ENCODE results near the gene LAMTOR3. TPM values are rescaled to one million over a fixed set of nuclear protein-coding genes. Genes with fewer than 3 reads are reported as not detected.

LAMTOR3 gene
- total RNA-seq, 1 experiment from 2014 or later = 33.6 TPM

- intact Hi-C loops (cut with micrococcal nuclease; ENCODE audit: unreplicated experiment) = no loop called here
- H3K27me3 ChIP-seq (replicated peaks; ENCODE audit: control insufficient read depth, insufficient read depth, low read length) = no peaks in the 10 kb centered on the region
- H3K4me3 ChIP-seq (ENCODE audit: low read depth, low read length) = no peak overlapping the region
- no peak for DNase-seq
- no peaks in the 10 kb centered on the region for H3K9me3 ChIP-seq
- Mint-ChIP-seq H3K4me1 (ENCODE audit: low read depth, unreplicated experiment) (no peaks in the 10 kb centered on the region), H3K4me3 (ENCODE audit: unreplicated experiment) (no peak overlapping the region), H3K27ac (ENCODE audit: unreplicated experiment) (no peak overlapping the region), H3K27me3 (ENCODE audit: insufficient read depth, unreplicated experiment) (no peaks in the 10 kb centered on the region), H3K36me3 (ENCODE audit: insufficient read depth, unreplicated experiment) (no peaks in the 10 kb centered on the region), H3K9me3 (ENCODE audit: unreplicated experiment) (no peaks in the 10 kb centered on the region)
- ChIA-PET POLR2A (no interaction called here), CTCF (no interaction called here)
- H3K36me3 ChIP-seq (ENCODE audit: control insufficient read depth, insufficient read depth, low read length) = no peaks in the 10 kb centered on the region
- TF ChIP-seq CTCF (IDR thresholded peaks at IDR 0.05; ENCODE audit: insufficient read depth in 1 of 2, low read depth in 1 of 2, low read length in 1 of 2, severe bottlenecking in 1 of 2, unreplicated experiment in 1 of 2) = no peak
- H3K4me1 ChIP-seq = no peaks in the 10 kb centered on the region
- no TSS peak for BruUV-seq (replicated peaks)
Measured at GRCh38 chr4:99845179-99845578, 49.0 kb downstream of the LAMTOR3 start.

DNA sequence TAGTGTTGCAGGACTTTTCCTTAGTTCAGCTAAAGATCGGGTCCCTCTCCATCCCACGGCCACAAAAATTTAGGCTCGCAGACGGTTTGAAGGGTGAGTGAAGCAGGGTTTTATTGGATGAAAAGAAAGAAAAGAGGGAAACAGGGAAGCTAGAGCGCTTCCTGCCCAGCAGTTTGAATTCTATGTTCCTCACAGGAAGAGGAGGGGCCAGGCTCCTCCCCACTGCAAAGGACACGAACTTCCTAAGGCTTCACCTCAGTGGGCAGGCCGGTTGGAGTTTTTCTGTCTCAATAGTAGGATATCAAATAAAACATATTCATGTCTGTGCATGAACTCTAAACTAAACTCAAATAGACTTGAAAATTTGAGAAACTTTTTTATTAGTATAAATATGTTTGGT is 50.2 kb downstream of the LAMTOR3 start:
- no peak for DNase-seq
- TF ChIP-seq CTCF (IDR thresholded peaks at IDR 0.05; ENCODE audit: insufficient read depth in 1 of 2, low read depth in 1 of 2, low read length in 1 of 2, severe bottlenecking in 1 of 2, unreplicated experiment in 1 of 2) = no peak
- intact Hi-C loops (cut with micrococcal nuclease; ENCODE audit: unreplicated experiment) = no loop called here
- Histone ChIP-seq H3K9me3 (no peaks in the 10 kb centered on the region), H3K4me1 (no peaks in the 10 kb centered on the region), H3K4me3 (ENCODE audit: low read depth, low read length) (no peak overlapping the region), H3K36me3 (ENCODE audit: control insufficient read depth, insufficient read depth, low read length) (no peaks in the 10 kb centered on the region), H3K27me3 (replicated peaks; ENCODE audit: control insufficient read depth, insufficient read depth, low read length) (no peaks in the 10 kb centered on the region)
- Mint-ChIP-seq H3K27me3 (ENCODE audit: insufficient read depth, unreplicated experiment) (no peaks in the 10 kb centered on the region), H3K27ac (ENCODE audit: unreplicated experiment) (no peak overlapping the region), H3K36me3 (ENCODE audit: insufficient read depth, unreplicated experiment) (no peaks in the 10 kb centered on the region), H3K4me3 (ENCODE audit: unreplicated experiment) (no peak overlapping the region), H3K9me3 (ENCODE audit: unreplicated experiment) (no peaks in the 10 kb centered on the region), H3K4me1 (ENCODE audit: low read depth, unreplicated experiment) (no peaks in the 10 kb centered on the region)
- BruUV-seq (replicated peaks) = no TSS peak
- CTCF ChIA-PET = no interaction called here
- POLR2A ChIA-PET = no interaction called here

- POLR2A ChIA-PET = no interaction called here
- no peaks in the 10 kb centered on the region for H3K36me3 ChIP-seq (ENCODE audit: control insufficient read depth, insufficient read depth, low read length)
- Mint-ChIP-seq H3K4me3 (ENCODE audit: unreplicated experiment) (no peak overlapping the region), H3K36me3 (ENCODE audit: insufficient read depth, unreplicated experiment) (no peaks in the 10 kb centered on the region), H3K27me3 (ENCODE audit: insufficient read depth, unreplicated experiment) (no peaks in the 10 kb centered on the region), H3K9me3 (ENCODE audit: unreplicated experiment) (no peaks in the 10 kb centered on the region), H3K27ac (ENCODE audit: unreplicated experiment) (no peak overlapping the region), H3K4me1 (ENCODE audit: low read depth, unreplicated experiment) (no peaks in the 10 kb centered on the region)
- CTCF ChIA-PET = no interaction called here
- no TSS peak for BruUV-seq (replicated peaks)
- no peaks in the 10 kb centered on the region for H3K9me3 ChIP-seq
- H3K4me3 ChIP-seq (ENCODE audit: low read depth, low read length) = no peak overlapping the region
- H3K27me3 ChIP-seq (replicated peaks; ENCODE audit: control insufficient read depth, insufficient read depth, low read length) = no peaks in the 10 kb centered on the region
- no peak for TF ChIP-seq CTCF (IDR thresholded peaks at IDR 0.05; ENCODE audit: insufficient read depth in 1 of 2, low read depth in 1 of 2, low read length in 1 of 2, severe bottlenecking in 1 of 2, unreplicated experiment in 1 of 2)
- H3K4me1 ChIP-seq = no peaks in the 10 kb centered on the region
- DNase-seq = no peak
- intact Hi-C loops (cut with micrococcal nuclease; ENCODE audit: unreplicated experiment) = no loop called here
Measured at GRCh38 chr4:99843413-99843812, 50.8 kb downstream of the LAMTOR3 start.
